ENCODE results near the gene CTIF.

GRCh38 chr18:48806551-48807261 lies 267.9 kb downstream of the CTIF start:
- TF ChIP-seq EZH2 (IDR thresholded peaks at IDR 0.05; ENCODE audit: borderline replicate concordance) (no peak), CTCF (IDR thresholded peaks at IDR 0.05; ENCODE audit: poor library complexity) (no peak), EZH2phosphoT487 (IDR thresholded peaks at IDR 0.05; ENCODE audit: low read depth, severe bottlenecking, unreplicated experiment) (no peak)

Data from hepatocyte (in vitro differentiated cells).